Mesenchymal stem cell (in vitro differentiated cells and primary cell): Measurements from ENCODE around the gene KDM1A.
A peak's percentile ranks its signal among the peaks of the same experiment; 100 is the strongest.

Experiments
- DNase-seq: peaks from one replicate; pipeline ENCODE4 v3.0.0-alpha.2; 2013
- H2AFZ ChIP-seq: one replicate; pipeline ENCODE4 v1.6.1; 2013; ENCODE audit warnings: low read depth, mild to moderate bottlenecking, control low read depth, inconsistent platforms, low read length, moderate library complexity
- H2AK5ac ChIP-seq: 2 replicates; pipeline ENCODE4 v1.6.1; 2013; ENCODE audit warnings: low read length, moderate library complexity, mild to moderate bottlenecking, inconsistent platforms; ENCODE audit not compliant: severe bottlenecking
- H2BK120ac ChIP-seq: one replicate; pipeline ENCODE4 v1.6.1; 2013; ENCODE audit warnings: low read depth, mild to moderate bottlenecking, inconsistent platforms, low read length, moderate library complexity
- H2BK12ac ChIP-seq, 2 experiments: one replicate each; pipeline ENCODE4 v1.6.1; 2013; ENCODE audit warnings: inconsistent platforms in 2 of 2, low read length in 2 of 2, mild to moderate bottlenecking in 2 of 2, moderate library complexity in 2 of 2, control low read depth in 1 of 2
- H2BK15ac ChIP-seq: one replicate; pipeline ENCODE4 v1.6.1; 2013; ENCODE audit warnings: mild to moderate bottlenecking, low read depth, inconsistent platforms; ENCODE audit not compliant: poor library complexity, severe bottlenecking
- H2BK5ac ChIP-seq: 2 replicates; pipeline ENCODE4 v1.6.1; 2013; ENCODE audit warnings: low read depth, mild to moderate bottlenecking, low read length, control low read depth, inconsistent platforms; ENCODE audit not compliant: poor library complexity, severe bottlenecking
- H3K14ac ChIP-seq, 2 experiments: one replicate each; pipeline ENCODE4 v1.6.1; 2013; ENCODE audit warnings: inconsistent platforms in 2 of 2, low read length in 2 of 2, control low read depth in 1 of 2, mild to moderate bottlenecking in 1 of 2, moderate library complexity in 1 of 2
- H3K18ac ChIP-seq, 2 experiments: one replicate each; pipeline ENCODE4 v1.6.1; 2013; ENCODE audit warnings: inconsistent platforms in 2 of 2, low read length in 2 of 2, control low read depth in 1 of 2, low read depth in 1 of 2, mild to moderate bottlenecking in 1 of 2
- H3K23ac ChIP-seq, 2 experiments: one replicate each; pipeline ENCODE4 v1.6.1; 2013; ENCODE audit warnings: inconsistent platforms in 2 of 2, low read length in 2 of 2, mild to moderate bottlenecking in 2 of 2, moderate library complexity in 2 of 2, control low read depth in 1 of 2
- H3K27ac ChIP-seq: 2 replicates; pipeline ENCODE4 v1.5.1; 2013; ENCODE audit warnings: mild to moderate bottlenecking, moderate library complexity, low read length, control low read depth, inconsistent platforms; ENCODE audit not compliant: poor library complexity, severe bottlenecking
- H3K27me3 ChIP-seq, 2 experiments: 2 replicates each; pipeline versions ENCODE4 v1.6.1 to v1.7.0; 2013; ENCODE audit warnings: low read length in 2 of 2, mild to moderate bottlenecking in 2 of 2, moderate library complexity in 2 of 2, control low read depth in 1 of 2, inconsistent platforms in 1 of 2; ENCODE audit not compliant: control insufficient read depth in 1 of 2, insufficient read depth in 1 of 2
- H3K36me3 ChIP-seq, 2 experiments: 2 replicates each; pipeline versions ENCODE4 v1.6.1 to v1.7.0; 2013; ENCODE audit warnings: low read length in 2 of 2, control low read depth in 1 of 2, inconsistent platforms in 1 of 2, low read depth in 1 of 2, mild to moderate bottlenecking in 1 of 2; ENCODE audit not compliant: insufficient read depth in 2 of 2, control insufficient read depth in 1 of 2
- H3K4ac ChIP-seq, 2 experiments: one replicate each; pipeline ENCODE4 v1.6.1; 2013; ENCODE audit warnings: inconsistent platforms in 2 of 2, low read length in 2 of 2, mild to moderate bottlenecking in 2 of 2, moderate library complexity in 2 of 2, control low read depth in 1 of 2, low read depth in 1 of 2
- H3K4me1 ChIP-seq: 2 replicates; pipeline ENCODE4 v1.6.1; 2013; ENCODE audit warnings: low read depth, low read length, control low read depth; ENCODE audit not compliant: control insufficient read depth, insufficient read depth
- H3K4me2 ChIP-seq: 2 replicates; pipeline ENCODE4 v1.6.1; 2013; ENCODE audit warnings: low read length, mild to moderate bottlenecking, inconsistent platforms; ENCODE audit not compliant: poor library complexity, severe bottlenecking
- H3K4me3 ChIP-seq, 2 experiments: 2 replicates each; pipeline versions ENCODE4 v1.5.1 to v1.7.0; 2013; ENCODE audit warnings: low read length in 2 of 2, mild to moderate bottlenecking in 2 of 2, control low read depth in 1 of 2, low read depth in 1 of 2; ENCODE audit not compliant: insufficient read depth in 1 of 2
- H3K79me1 ChIP-seq: replicated peaks from 2 replicates; pipeline ENCODE4 v1.6.1; 2013; ENCODE audit warnings: mild to moderate bottlenecking, control low read depth, low read length, inconsistent platforms; ENCODE audit not compliant: poor library complexity, severe bottlenecking
- H3K9ac ChIP-seq: 2 replicates; pipeline ENCODE4 v1.7.0; 2013; ENCODE audit warnings: mild to moderate bottlenecking, low read length, moderate library complexity
- H3K9me3 ChIP-seq: 2 replicates; pipeline ENCODE4 v1.7.0; 2013; ENCODE audit warnings: mild to moderate bottlenecking, low read length; ENCODE audit not compliant: control insufficient read depth
- H4K8ac ChIP-seq: one replicate; pipeline ENCODE4 v1.6.1; 2013; ENCODE audit warnings: inconsistent platforms, mild to moderate bottlenecking, low read length, moderate library complexity
- H4K91ac ChIP-seq: one replicate; pipeline ENCODE4 v1.6.1; 2013; ENCODE audit warnings: mild to moderate bottlenecking, low read length, inconsistent platforms
- WGBS: methylation state at CpG from one replicate; pipeline ENCODE4 v1.1.7; 2013; ENCODE audit warnings: mixed read lengths; 5-methylcytosine and 5-hydroxymethylcytosine counted together

Gene KDM1A

DNA sequence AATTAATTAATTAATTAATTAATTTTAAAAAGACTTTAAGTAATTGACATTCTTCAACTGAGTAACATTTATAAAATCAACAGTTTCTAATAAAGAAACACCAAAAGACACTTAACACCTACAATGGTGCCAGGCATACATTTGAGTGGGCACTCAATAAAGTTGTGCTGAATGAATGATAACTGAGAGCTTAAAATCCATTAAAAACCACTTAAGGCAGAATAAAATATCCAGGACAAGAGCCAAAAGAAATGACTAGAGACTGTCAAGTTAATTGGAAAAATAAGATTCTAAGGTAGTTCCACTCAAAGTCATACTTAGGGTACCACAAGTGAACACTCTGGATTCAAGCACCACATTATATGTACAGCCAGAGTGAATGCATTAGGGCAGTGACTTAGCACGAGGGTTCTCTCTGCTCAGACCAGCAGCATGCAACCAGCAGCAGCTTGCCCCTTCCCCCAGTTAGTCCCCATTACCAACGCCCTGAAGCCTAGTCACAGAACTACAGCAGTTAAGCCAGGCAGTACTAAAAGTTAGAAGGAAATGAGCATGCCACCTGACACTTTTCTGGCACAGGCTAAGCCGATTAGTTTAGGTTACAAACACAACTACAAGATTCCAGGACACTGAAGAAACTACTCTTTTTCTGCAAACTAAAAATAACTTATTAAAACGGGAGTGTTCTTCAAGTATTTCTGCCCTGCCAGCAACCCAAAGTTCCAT, 102.9 kb downstream of the KDM1A start:
- Histone ChIP-seq H2AFZ (no peak overlapping the region), H3K36me3 (peaks cover 0 to 3% of the 10 kb centered on the region in 2 experiments), H2AK5ac (no peak overlapping the region), H3K23ac (peak overlapping the region in 1 of 2 experiments; percentile 23), H3K27me3 (no peaks in the 10 kb centered on the region), H2BK12ac (peak overlapping the region in 1 of 2 experiments; percentile 71), H3K4ac (no peak overlapping the region), H3K14ac (no peak overlapping the region), H3K9ac (no peak overlapping the region), H2BK120ac (no peak overlapping the region), H2BK5ac (no peak overlapping the region), H3K9me3 (no peaks in the 10 kb centered on the region), H3K4me3 (peak overlapping the region in 1 of 2 experiments; percentile 22), H3K27ac (no peak overlapping the region), H3K18ac (no peak overlapping the region), H3K4me1 (peaks cover 11% of the 10 kb centered on the region), H4K8ac (no peak overlapping the region), H3K79me1 (peaks cover 2% of the 10 kb centered on the region), H2BK15ac (no peak overlapping the region), H4K91ac (no peak overlapping the region), H3K4me2 (no peak overlapping the region)
- DNase-seq, result peak; percentile 71
- 57% methylated on average over 4 of the region's 4 CpGs for WGBS

DNA sequence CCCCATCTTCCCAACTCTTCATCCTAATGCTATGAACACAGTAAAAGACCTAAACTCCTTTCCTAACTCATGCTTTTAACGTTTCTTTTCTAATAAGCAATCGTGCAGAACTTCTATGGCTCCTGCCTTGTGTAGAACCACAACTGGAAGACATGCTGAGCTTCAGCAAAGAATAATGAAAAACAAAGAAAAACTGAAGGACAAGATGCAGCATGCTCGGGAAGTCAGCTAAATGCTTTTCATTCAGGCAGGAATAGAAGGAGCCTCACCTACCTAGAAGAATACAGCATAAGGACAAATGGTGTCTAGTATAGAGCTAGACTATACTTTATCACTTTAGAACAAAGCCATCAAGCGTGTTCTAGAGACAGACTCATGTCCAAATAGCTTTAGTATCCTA, 103.5 kb downstream of the KDM1A start:
- Histone ChIP-seq H3K14ac (no peak overlapping the region), H2AK5ac (no peak overlapping the region), H2BK5ac (no peak overlapping the region), H2BK15ac (no peak overlapping the region), H3K4me1 (peaks cover 11% of the 10 kb centered on the region), H3K4me2 (no peak overlapping the region), H3K23ac (no peak overlapping the region), H3K79me1 (peaks cover 1% of the 10 kb centered on the region), H3K9me3 (no peaks in the 10 kb centered on the region), H3K18ac (no peak overlapping the region), H4K91ac (no peak overlapping the region), H2BK120ac (no peak overlapping the region), H3K4me3 (peak overlapping the region in 1 of 2 experiments; percentile 22), H3K9ac (no peak overlapping the region), H3K27ac (no peak overlapping the region), H3K27me3 (no peaks in the 10 kb centered on the region), H2AFZ (no peak overlapping the region), H4K8ac (no peak overlapping the region), H3K36me3 (peaks cover 0 to 3% of the 10 kb centered on the region in 2 experiments), H2BK12ac (no peak overlapping the region), H3K4ac (no peak overlapping the region)
- 81% methylated on average over 4 of the region's 4 CpGs for WGBS
- DNase-seq, result no peak

DNA sequence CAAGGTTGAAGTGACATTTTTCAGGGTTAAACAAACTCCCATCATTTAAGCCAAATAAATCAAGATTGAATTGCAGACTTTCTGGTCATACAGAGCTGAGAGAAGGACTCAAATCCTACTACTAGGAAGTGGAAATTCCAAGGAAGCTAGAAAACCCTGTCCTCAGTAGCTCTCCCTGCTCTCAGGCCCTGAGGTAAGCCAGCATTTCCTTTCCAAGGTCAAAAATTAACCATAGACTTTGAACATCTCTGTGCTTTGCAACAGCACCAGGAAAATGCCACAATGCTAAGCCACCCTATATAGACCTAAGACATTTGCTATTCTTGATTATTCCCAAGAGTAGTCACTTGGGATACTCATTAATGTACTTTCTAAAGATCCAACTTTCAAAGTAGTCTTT, 104.3 kb downstream of the KDM1A start:
- H3K14ac ChIP-seq, result no peak overlapping the region
- no peak overlapping the region for H2AK5ac ChIP-seq
- no peak overlapping the region for H3K18ac ChIP-seq
- peaks cover 1% of the 10 kb centered on the region for H3K79me1 ChIP-seq
- no peak overlapping the region for H4K8ac ChIP-seq
- no peak overlapping the region for H2BK5ac ChIP-seq
- H2AFZ ChIP-seq, result no peak overlapping the region
- no peak overlapping the region for H3K4ac ChIP-seq
- H3K23ac ChIP-seq, result no peak overlapping the region
- no peaks in the 10 kb centered on the region for H3K9me3 ChIP-seq
- no peak overlapping the region for H3K4me2 ChIP-seq
- peak overlapping the region; percentile 64 for H3K27ac ChIP-seq
- no peak overlapping the region for H4K91ac ChIP-seq
- H2BK12ac ChIP-seq, result no peak overlapping the region
- no peak for DNase-seq
- no peak overlapping the region for H3K4me3 ChIP-seq
- no peaks in the 10 kb centered on the region for H3K36me3 ChIP-seq
- no peaks in the 10 kb centered on the region for H3K27me3 ChIP-seq
- no peak overlapping the region for H3K9ac ChIP-seq
- no peak overlapping the region for H2BK120ac ChIP-seq
- no peak overlapping the region for H2BK15ac ChIP-seq
- peaks cover 11% of the 10 kb centered on the region for H3K4me1 ChIP-seq

DNA sequence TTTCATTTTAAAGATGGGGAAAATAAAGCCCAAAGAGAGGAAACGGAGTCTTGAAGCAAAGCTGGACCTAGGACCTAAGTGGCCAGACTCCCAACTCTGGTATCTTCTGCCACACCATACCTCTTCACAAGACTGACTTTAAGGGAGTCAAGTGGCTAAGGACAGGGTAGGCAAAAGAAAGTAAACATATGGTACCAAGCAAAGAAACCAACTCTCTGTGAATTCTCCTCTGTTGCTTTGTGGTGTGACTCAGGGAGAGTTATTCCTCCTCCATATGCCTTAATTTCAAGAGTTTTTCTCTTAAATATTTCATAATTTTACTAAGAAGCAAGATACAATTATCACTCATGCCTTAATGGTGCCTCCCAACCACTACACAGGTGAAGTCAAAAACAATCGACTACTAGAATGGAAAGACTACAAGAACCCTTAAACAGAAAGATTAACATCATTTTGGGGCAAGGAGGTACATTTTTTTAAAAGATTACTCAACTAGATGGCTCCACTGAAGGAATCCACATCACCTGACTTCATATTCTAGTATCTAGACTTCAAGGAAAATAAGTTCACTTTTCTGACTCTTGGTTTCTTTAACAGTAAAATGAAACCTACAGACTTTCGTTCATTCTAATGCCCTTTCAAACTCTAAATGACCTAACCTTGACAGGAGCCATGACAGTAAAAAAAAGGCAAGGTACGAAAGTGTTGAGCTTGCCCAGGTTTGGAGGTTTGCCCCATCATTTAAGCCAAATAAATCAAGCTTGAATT, 105.2 kb downstream of the KDM1A start:
- H3K36me3 ChIP-seq, result no peaks in the 10 kb centered on the region
- no peak overlapping the region for H2BK12ac ChIP-seq
- no peak overlapping the region for H2BK15ac ChIP-seq
- no peaks in the 10 kb centered on the region for H3K27me3 ChIP-seq
- H4K91ac ChIP-seq, result no peak overlapping the region
- H2AFZ ChIP-seq, result no peak overlapping the region
- no peak overlapping the region for H2BK120ac ChIP-seq
- H3K4me2 ChIP-seq, result no peak overlapping the region
- peaks cover 1% of the 10 kb centered on the region for H3K79me1 ChIP-seq
- over 99% methylated on average over 4 of the region's 4 CpGs for WGBS
- H2AK5ac ChIP-seq, result no peak overlapping the region
- H3K9me3 ChIP-seq, result no peaks in the 10 kb centered on the region
- H3K9ac ChIP-seq, result no peak overlapping the region
- H3K14ac ChIP-seq, result no peak overlapping the region
- H3K23ac ChIP-seq, result peak overlapping the region in 1 of 2 experiments; percentile 69
- no peak overlapping the region for H3K4ac ChIP-seq
- no peak overlapping the region for H3K27ac ChIP-seq
- no peak for DNase-seq
- peaks cover 11% of the 10 kb centered on the region for H3K4me1 ChIP-seq
- H2BK5ac ChIP-seq, result no peak overlapping the region
- H3K4me3 ChIP-seq, result no peak overlapping the region
- H4K8ac ChIP-seq, result no peak overlapping the region
- no peak overlapping the region for H3K18ac ChIP-seq
